HG03439 (cell line): Measurements from ENCODE around the gene FIGN.

Experiments
- ATAC-seq: cut with Tn5 transposase; IDR thresholded peaks from one replicate; pipeline ENCODE4 v1.9.1; 2021; ENCODE audit warnings: mild to moderate bottlenecking, moderate library complexity; ENCODE audit not compliant: unreplicated experiment

FIGN gene

GRCh38 chr2:163665817-163666216 is 70.0 kb downstream of the FIGN start:
- no peak for ATAC-seq

GRCh38 chr2:163665051-163665450 is 70.8 kb downstream of the FIGN start:
- ATAC-seq: no peak

- no peak for ATAC-seq
Observed at GRCh38 chr2:163664610-163665009, 71.2 kb downstream of the FIGN start.

GRCh38 chr2:163662141-163662780 is 73.5 kb downstream of the FIGN start:
- ATAC-seq: no peak

- no peak for ATAC-seq
Observed at GRCh38 chr2:163659224-163659623, 76.6 kb downstream of the FIGN start.

GRCh38 chr2:163658556-163658955 is 77.3 kb downstream of the FIGN start:
- ATAC-seq: no peak

- no peak for ATAC-seq
Observed at GRCh38 chr2:163657281-163657656, 78.5 kb downstream of the FIGN start.

- no peak for ATAC-seq
Observed at GRCh38 chr2:163656622-163657280, 79.1 kb downstream of the FIGN start.

GRCh38 chr2:163655667-163656066 is 80.1 kb downstream of the FIGN start:
- ATAC-seq: no peak

GRCh38 chr2:163652751-163653150 is 83.1 kb downstream of the FIGN start:
- no peak for ATAC-seq

GRCh38 chr2:163649080-163649479 is 86.7 kb downstream of the FIGN start:
- ATAC-seq: no peak

- no peak for ATAC-seq
Observed at GRCh38 chr2:163647300-163647699, 88.5 kb downstream of the FIGN start.

- ATAC-seq: no peak
Observed at GRCh38 chr2:163646687-163647086, 89.1 kb downstream of the FIGN start.

- ATAC-seq: no peak
Observed at GRCh38 chr2:163644238-163644637, 91.6 kb downstream of the FIGN start.

- ATAC-seq: no peak
Observed at GRCh38 chr2:163641986-163642385, 93.8 kb downstream of the FIGN start.

GRCh38 chr2:163640542-163641193 is 95.1 kb downstream of the FIGN start:
- ATAC-seq: no peak

- ATAC-seq: no peak
Observed at GRCh38 chr2:163637871-163638270, 97.9 kb downstream of the FIGN start.

GRCh38 chr2:163633291-163633690 is 102.5 kb downstream of the FIGN start:
- no peak for ATAC-seq

GRCh38 chr2:163630836-163631235 is 105.0 kb downstream of the FIGN start:
- no peak for ATAC-seq

GRCh38 chr2:163626639-163627109 is 109.1 kb downstream of the FIGN start:
- ATAC-seq: no peak

- ATAC-seq: no peak
Observed at GRCh38 chr2:163626208-163626607, 109.6 kb downstream of the FIGN start.

- ATAC-seq: no peak
Observed at GRCh38 chr2:163625632-163626031, 110.2 kb downstream of the FIGN start.
